GM21423 (cell line): ENCODE results near the gene LRIG3.

ENCODE experiments used
- ATAC-seq: cut with Tn5 transposase; IDR thresholded peaks from one replicate; pipeline ENCODE4 v1.9.1; 2021; ENCODE audit warnings: mild to moderate bottlenecking, moderate library complexity; ENCODE audit not compliant: unreplicated experiment

LRIG3 gene

GRCh38 chr12:58932806-58933681, 12.7 kb upstream of the LRIG3 start:
- no peak for ATAC-seq

GRCh38 chr12:58931518-58931917, 11.2 kb upstream of the LRIG3 start:
- ATAC-seq = no peak

GRCh38 chr12:58930770-58931324, 10.5 kb upstream of the LRIG3 start:
- ATAC-seq = no peak

- no peak for ATAC-seq
Observed at GRCh38 chr12:58927120-58927519, 6.8 kb upstream of the LRIG3 start.

GRCh38 chr12:58926586-58926985, 6.3 kb upstream of the LRIG3 start:
- ATAC-seq = no peak

- ATAC-seq = no peak
Observed at GRCh38 chr12:58925751-58926150, 5.4 kb upstream of the LRIG3 start.

- no peak for ATAC-seq
Observed at GRCh38 chr12:58925111-58925611, 4.9 kb upstream of the LRIG3 start.

GRCh38 chr12:58924652-58925051, 4.3 kb upstream of the LRIG3 start:
- ATAC-seq = no peak

GRCh38 chr12:58923781-58924180, 3.5 kb upstream of the LRIG3 start:
- no peak for ATAC-seq

GRCh38 chr12:58922849-58923248, 2.5 kb upstream of the LRIG3 start:
- ATAC-seq = no peak

GRCh38 chr12:58920961-58921861, 907 bp upstream of the LRIG3 start:
- no peak for ATAC-seq

GRCh38 chr12:58919231-58920101, 838 bp downstream of the LRIG3 start:
- ATAC-seq = no peak

- no peak for ATAC-seq
Observed at GRCh38 chr12:58918469-58918844, 1.8 kb downstream of the LRIG3 start.

GRCh38 chr12:58917699-58918468, 2.4 kb downstream of the LRIG3 start:
- ATAC-seq = no peak

- no peak for ATAC-seq
Observed at GRCh38 chr12:58916921-58917511, 3.3 kb downstream of the LRIG3 start.

- ATAC-seq = no peak
Observed at GRCh38 chr12:58916161-58916621, 4.1 kb downstream of the LRIG3 start.

GRCh38 chr12:58915634-58916033, 4.7 kb downstream of the LRIG3 start:
- ATAC-seq = no peak

GRCh38 chr12:58915037-58915436, 5.3 kb downstream of the LRIG3 start:
- ATAC-seq = no peak

GRCh38 chr12:58914457-58914856, 5.8 kb downstream of the LRIG3 start:
- ATAC-seq = no peak
